NCI-H2196 (cell line): Measurements from ENCODE around the gene MITF.

Experiments
- DNase-seq: peaks from one replicate; lab custom pipeline; 2025; ENCODE audit not compliant: unreplicated experiment; lab: John Stamatoyannopoulos, UW

Gene MITF

DNA sequence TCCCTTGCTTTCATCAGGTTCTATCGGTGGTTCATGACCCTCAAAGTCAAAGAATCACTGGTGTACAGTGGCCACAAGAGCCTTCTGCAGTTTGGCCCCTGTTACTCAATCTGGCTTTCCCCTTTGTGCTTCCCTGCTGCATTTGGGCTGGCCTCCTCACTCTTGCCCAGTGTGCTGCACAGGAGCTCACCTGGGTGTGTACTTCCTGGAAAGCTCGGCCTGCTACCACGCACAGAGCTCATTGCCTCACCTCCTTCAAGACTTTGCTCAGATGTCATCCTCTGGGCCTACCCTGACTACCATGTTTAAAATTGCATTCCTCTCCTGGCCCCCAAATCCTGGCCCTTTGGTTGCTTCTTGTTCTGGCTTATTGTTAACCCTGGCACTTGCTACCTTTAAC is 90.9 kb downstream of the MITF start:
- DNase-seq: no peak

DNA sequence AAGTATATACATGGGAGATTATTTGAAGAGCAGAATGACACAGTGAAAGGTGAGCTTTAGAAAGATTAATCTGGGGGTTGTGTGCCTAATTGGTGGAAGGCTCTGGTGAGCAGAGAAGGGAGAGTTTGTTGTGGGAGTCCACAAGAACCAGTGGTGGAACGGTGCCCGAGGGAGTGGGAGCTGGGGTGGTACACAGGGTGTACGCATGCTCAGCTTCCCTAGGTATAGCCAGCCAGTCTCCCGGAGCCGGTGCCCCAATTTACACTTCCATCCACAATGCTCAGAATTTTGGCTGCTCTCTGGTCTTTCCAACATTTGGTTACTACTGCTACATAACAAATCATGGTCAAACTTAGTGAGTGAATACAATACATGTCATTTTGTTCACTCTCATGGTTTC is 92.5 kb downstream of the MITF start:
- DNase-seq: no peak

DNA sequence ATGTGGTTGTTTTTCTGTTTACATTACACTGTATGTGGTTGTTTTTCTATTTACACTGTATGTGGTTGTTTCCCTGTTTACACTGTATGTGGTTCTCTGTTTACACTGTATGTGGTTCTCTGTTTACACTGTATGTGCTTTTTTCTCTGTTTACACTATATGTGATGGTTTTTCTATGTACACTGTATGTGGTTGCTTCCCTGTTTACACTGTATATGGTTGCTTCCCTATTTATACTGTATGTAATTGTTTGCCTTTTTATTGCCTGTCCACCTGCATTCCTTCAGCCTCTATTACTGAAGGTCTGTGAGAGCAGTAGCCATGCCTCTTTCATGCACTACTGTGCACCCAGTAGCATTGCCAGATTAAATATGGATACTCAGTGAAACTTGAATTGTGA is 94.3 kb downstream of the MITF start:
- no peak for DNase-seq

GRCh38 chr3:69838217-69838616 is 99.0 kb downstream of the MITF start:
- DNase-seq: no peak

GRCh38 chr3:69838696-69839515 is 99.6 kb downstream of the MITF start:
- no peak for DNase-seq

GRCh38 chr3:69842351-69842750 is 103.1 kb downstream of the MITF start:
- no peak for DNase-seq

DNA sequence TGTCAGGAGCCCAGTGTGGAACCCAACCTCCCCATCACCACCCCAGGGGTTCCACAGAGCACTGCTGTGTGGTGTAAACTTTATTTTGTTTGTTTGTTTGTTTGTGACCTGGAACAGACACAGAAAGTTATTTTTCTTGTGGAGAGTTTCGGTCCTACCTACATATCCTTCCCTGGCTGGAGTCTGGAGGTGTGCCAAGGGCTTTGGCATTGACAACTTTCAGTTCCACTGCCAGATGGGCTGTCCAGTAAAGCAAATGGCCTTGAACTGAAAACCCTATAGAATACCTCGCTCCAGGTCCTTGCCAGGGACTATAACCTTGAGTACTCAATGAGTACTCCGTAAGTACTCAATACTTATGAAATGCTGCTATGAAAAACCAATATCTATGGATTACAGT is 103.5 kb downstream of the MITF start:
- no peak for DNase-seq

DNA sequence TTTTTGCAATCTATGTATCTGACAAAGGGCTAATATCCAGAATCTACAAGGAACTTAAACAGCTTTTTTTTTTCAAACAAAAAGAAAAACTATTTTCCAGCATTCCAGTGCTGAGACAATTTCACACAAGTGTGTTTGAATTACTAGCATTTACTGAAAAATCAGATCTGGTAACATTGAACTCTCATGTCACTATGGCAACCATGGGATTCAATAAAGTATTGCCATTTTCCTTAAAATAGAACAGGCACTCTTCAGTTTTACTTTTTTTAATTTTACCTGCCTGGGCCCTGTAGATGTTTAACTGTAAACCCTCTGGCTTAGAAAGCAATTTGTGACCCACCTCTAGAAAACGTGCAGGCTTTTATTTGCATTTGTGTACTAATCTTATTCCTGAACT is 105.4 kb downstream of the MITF start:
- DNase-seq: no peak

DNA sequence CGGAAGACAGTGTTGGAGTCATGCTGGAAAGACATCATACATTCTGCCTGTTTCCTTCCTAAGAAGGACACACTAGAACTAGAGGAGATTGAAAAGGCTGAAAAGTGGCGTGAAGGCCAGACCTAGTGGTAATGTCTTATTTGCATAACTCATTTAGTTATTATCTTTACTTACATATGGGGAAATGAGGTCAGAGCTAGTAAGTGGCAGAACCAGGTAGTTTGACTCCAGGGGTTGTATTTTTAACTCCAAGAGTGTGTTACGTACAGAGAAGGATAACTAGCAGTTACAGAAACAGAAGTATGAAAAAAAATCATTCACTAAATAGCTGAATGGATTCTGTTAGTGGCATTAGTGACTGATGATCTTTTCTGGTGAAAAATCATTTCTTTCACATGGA is 108.0 kb downstream of the MITF start:
- DNase-seq: no peak

DNA sequence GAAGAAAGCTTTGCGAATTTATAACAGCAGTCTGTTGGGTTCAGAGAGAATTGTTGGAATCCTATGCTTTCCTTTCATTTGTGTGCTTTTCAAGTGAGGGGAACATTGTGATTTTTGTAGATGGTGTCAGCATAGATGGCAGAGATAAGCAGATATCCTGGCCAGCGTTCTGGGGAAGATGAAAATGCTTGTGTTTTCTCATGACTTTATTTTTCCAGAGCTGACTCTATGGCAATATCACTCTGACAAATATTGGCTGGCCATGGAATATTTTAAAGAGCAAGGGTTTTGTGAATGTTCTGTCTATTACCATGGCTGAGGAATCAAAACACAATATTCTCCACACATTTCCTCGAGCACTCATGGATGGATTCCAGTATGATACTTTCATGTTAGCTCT is 108.8 kb downstream of the MITF start:
- DNase-seq: no peak

GRCh38 chr3:69850849-69851248 is 111.6 kb downstream of the MITF start:
- DNase-seq: no peak

DNA sequence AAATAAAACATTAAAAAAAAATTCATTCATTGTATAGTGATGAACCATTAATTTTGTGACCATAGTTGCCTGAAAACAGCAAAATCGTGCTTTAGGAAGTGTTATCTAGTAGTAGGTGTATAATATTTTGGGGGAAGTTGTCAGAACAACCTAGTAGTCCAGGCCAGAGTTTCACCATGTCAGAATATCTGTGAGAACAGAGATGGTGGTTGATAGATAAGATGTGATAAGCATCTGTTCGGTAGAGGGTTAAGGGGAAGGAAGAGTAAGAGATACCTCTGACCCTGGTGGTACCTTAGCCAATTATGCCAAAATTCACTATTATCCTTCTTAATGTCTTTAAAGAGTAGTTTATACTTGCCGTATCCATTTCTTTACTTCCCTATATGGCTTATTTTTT is 113.8 kb downstream of the MITF start:
- DNase-seq: no peak

GRCh38 chr3:69855436-69856162 is 116.3 kb downstream of the MITF start:
- no peak for DNase-seq

DNA sequence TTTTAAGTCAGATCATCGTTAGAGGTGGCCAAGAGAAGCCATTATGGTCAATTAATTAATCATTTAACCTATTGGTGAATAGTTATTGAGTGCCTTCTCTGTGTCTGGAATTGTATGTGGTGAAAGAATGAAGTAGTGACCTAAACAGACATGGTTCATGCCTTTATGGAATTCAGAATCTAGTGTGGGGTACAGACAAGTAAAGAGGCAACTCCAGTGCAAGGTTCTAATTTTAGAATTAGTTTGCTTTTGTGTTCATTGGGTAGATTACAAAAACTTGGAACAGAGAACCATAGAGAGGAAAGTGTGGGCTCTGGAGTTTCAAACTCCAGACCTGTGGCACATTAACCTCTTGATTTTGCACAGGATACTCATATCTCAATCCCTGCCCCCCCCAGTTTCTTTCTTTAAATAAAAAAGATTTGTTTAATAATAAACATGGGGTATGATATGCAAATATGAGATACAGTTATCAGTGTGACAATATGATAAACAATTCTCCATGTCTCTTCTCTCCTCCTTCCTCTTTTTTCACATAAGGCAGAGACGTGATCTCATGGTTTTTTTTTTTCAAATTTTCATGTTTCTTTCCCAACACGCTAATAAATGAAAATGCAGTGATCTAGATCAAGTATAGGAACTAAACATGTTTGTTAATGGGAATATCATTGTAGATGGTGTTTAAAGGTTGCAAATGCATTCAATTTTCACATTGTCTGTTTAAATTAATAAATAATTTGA is 117.9 kb downstream of the MITF start:
- no peak for DNase-seq

- DNase-seq: no peak
Observed at GRCh38 chr3:69861556-69861955, 122.3 kb downstream of the MITF start.

GRCh38 chr3:69864141-69864540 is 124.9 kb downstream of the MITF start:
- DNase-seq: no peak

- DNase-seq: no peak
Observed at GRCh38 chr3:69864766-69865165, 125.5 kb downstream of the MITF start.

GRCh38 chr3:69865925-69866679 is 126.8 kb downstream of the MITF start:
- DNase-seq: no peak

DNA sequence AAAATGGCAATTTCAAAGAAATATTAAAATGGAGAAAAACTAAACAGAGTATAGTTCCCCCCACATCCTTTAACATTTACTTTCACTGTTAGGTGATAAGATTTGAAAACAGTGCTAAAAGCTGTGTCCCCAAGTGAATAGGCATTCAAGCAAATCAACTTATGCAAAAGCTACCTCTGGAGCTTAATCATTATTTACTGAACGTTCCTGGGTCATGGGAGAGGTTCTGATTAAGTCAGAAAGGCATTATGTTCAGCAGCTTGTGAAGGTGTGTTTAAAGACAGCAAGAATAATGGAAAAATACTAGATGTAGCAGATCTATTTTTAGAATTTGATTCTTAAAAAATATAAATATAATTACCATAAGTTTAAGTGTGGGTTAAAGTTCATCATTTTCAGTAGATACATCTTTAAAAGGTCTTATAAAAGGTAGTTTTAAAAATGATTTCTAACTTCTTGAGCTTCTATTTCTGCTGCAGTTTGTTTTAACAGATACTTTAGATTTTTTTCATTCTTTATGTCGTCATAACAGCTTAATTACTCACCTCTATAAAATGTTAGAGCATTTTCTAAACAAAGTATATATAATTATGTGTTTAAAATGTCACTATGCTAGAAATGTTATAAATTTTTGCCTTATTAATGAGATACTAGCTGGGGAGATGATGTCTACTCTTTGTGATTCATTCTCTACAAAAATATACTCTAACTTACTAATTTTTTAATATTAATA is 127.9 kb downstream of the MITF start:
- no peak for DNase-seq

DNA sequence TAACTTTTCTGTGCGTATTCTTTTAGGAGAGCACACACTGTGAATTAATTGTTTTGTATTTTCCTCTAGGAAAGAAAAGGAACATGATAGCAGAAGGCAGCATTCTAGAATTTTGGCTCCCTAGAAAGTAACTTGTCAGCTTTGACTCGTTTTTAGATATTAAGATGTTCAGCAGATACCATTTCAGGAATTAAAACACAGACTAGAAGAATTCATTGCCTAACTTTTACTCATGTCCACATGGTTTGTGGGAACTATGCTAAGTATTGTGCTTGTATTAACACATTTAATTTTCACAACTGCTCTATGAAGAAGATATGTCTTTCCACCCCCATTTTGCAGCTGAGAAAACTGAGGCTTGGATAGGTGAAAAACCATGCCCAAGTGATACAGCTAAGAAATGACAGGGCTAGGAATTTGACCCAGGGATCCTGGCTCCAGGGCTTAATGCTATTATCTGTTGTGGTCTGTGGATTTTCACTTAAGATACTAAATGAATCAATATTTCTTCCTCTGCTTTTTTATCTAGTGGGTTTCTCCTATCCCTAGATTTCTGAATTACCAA is 128.8 kb downstream of the MITF start:
- DNase-seq: no peak
